Upper lobe of left lung (tissue), 6 donors: ENCODE data around the gene ADH1B. TPM values are rescaled to one million over a fixed set of nuclear protein-coding genes. Genes with fewer than 3 reads are reported as not detected.
A peak's percentile ranks its signal among the peaks of the same experiment; 100 is the strongest.
"Not testable (repeated sequence)": the region's sequence is repeated elsewhere in the genome, so short reads cannot be mapped to it uniquely, and the experiment has no call there.

Experiments
- ATAC-seq, 2 donors: fragments of 200-7000 bp; cut with Tn5 transposase; one replicate each; pipeline ENCODE4 v1.9.1; 2022; ENCODE audit warnings: mild to moderate bottlenecking in 2 of 2, moderate library complexity in 2 of 2; ENCODE audit not compliant: low FRiP score in 2 of 2
- DNase-seq, 2 donors: peaks; one replicate each; pipeline ENCODE4 v3.0.0-alpha.2; 2019 to 2020
- H3K27ac ChIP-seq, 4 donors: fragments of 200-600 bp; sonication (generic); one replicate each; pipeline ENCODE4 v1.5.1; 2016 to 2019
- H3K27me3 ChIP-seq, 4 donors: fragments of 200-600 bp; sonication (generic); one replicate each; pipeline ENCODE4 v1.5.1; 2017 to 2019
- H3K36me3 ChIP-seq, 4 donors: fragments of 200-600 bp; sonication (generic); one replicate each; pipeline ENCODE4 v1.5.1; 2016 to 2019
- H3K4me1 ChIP-seq, 4 donors: fragments of 200-600 bp; sonication (generic); one replicate each; pipeline ENCODE4 v1.5.1; 2018 to 2019
- H3K4me3 ChIP-seq, 4 donors: fragments of 200-600 bp; sonication (generic); one replicate each; pipeline ENCODE4 v1.5.1; 2017 to 2019; ENCODE audit warnings: mild to moderate bottlenecking in 2 of 4, moderate library complexity in 1 of 4
- H3K9me3 ChIP-seq, 4 donors: fragments of 200-600 bp; sonication (generic); one replicate each; pipeline ENCODE4 v1.5.1; 2018 to 2019
- EP300 ChIP-seq, 4 donors: sonication (generic); formaldehyde crosslinking; IDR thresholded peaks; one replicate each; pipeline ENCODE4 v1.5.1; 2017; ENCODE audit warnings: antibody characterized with exemption in 4 of 4, control low read depth in 2 of 4
- POLR2A ChIP-seq, 4 donors: fragments of 450-650 bp; IDR thresholded peaks; one replicate each; pipeline ENCODE4 v1.5.1; 2016 to 2017; ENCODE audit warnings: antibody characterized with exemption in 4 of 4, mild to moderate bottlenecking in 2 of 4
- POLR2AphosphoS5 ChIP-seq, 2 donors: sonication (generic); formaldehyde crosslinking; IDR thresholded peaks; one replicate each; pipeline ENCODE4 v1.5.1; 2017; ENCODE audit warnings: antibody characterized with exemption in 2 of 2
- WGBS, 2 donors: methylation state at CpG; one replicate each; pipeline ENCODE4 v1.1.5; 2017 to 2018; 5-methylcytosine and 5-hydroxymethylcytosine counted together
- total RNA-seq, 6 donors: library from RNA; depleted of rRNA in 4 of 6; stranded (reverse); fragments of >200 nt in 4 of 6; gene quantifications; one replicate each; pipeline versions ENCODE4 v1.1.0 to v1.2.1, GENCODE V29; 2016 to 2021
- TF ChIP-seq, protein P1 (sequence below), 6 experiments: fragments of 450-650 bp in 4 of 6; fragments of 200-600 bp in 2 of 6; sonication (generic) in 2 of 6; IDR thresholded peaks; one replicate each; pipeline ENCODE4 v1.5.1; 2016 to 2019; ENCODE audit warnings: antibody characterized with exemption in 6 of 6
- donor health status: DM: no; HTN: no; CAD: no; lungs with moderate emphysema.
- donor health status: DM: no; HTN: yes; CAD: no; lungs with severe emphysema.

Gene ADH1B
- total RNA-seq: 100 to 1,000 TPM; 126 to 887 (median 394) TPM

DNA sequence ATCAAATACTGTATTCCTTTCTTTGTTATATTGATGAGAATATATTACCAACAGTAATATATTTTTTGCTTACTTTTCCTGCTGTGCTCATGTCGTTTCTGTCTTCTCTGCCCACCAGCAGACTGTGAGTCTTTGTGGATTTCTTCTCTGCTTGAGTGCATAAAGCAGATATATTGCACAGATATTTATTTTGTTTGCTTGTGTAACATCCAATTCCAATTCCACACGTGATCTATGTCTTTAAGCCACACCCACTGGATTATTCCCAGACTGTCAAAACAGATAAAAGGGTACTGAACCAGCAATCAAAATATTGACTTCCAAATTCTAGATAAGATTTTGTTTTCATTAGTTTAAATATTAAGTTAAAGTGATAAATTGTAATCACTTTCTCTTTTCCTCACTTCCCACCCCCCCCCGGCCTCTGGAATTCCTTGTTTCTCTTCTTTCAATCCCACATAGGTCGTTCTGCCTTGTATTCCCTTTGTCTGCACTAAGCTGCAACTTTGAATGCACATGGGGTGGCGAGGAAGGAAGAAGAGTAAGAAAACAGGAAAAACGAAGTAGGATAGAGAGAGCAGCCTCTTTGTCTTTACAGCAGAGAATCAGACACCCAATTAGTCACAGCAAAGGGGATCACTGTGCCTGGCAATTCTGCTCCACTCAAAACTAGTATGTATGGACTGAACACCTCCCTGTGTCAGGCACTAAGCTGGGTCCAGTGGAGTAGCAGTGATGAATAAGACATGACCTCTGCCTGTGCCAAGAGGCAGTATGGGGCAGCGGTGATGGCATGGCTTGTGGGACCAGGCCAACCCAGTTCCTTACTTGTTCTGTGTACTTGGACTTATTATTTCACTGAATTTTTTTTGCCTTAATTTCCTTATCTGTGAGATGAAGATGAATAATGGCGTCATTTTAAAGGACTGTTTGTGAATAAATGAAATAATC is at the start of gene ADH1B:
Gene ADH1B (minus strand): TSS at position 161 of the 951 bp plus-strand sequence. CDS start 70 bp downstream, at position 91.
- H3K27ac ChIP-seq: peak within 1 kb of the TSS in 3 of 4 donors; percentile 36 to 72 (median 37)
- peaks cover 0 to 16% (median 8%) of the 10 kb centered on the region in 4 donors for H3K4me1 ChIP-seq
- TF ChIP-seq, protein P1, sequence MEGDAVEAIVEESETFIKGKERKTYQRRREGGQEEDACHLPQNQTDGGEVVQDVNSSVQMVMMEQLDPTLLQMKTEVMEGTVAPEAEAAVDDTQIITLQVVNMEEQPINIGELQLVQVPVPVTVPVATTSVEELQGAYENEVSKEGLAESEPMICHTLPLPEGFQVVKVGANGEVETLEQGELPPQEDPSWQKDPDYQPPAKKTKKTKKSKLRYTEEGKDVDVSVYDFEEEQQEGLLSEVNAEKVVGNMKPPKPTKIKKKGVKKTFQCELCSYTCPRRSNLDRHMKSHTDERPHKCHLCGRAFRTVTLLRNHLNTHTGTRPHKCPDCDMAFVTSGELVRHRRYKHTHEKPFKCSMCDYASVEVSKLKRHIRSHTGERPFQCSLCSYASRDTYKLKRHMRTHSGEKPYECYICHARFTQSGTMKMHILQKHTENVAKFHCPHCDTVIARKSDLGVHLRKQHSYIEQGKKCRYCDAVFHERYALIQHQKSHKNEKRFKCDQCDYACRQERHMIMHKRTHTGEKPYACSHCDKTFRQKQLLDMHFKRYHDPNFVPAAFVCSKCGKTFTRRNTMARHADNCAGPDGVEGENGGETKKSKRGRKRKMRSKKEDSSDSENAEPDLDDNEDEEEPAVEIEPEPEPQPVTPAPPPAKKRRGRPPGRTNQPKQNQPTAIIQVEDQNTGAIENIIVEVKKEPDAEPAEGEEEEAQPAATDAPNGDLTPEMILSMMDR (IDR thresholded peaks at IDR 0.05): no peak
- peak in 1 of 4 donors; percentile 15 for TF ChIP-seq POLR2A (IDR thresholded peaks at IDR 0.05)
- TF ChIP-seq POLR2AphosphoS5 (IDR thresholded peaks at IDR 0.05): no peak
- no peaks in the 10 kb centered on the region for H3K27me3 ChIP-seq
- H3K9me3 ChIP-seq: no peaks in the 10 kb centered on the region
- WGBS, 2 donors: 38 to 51% methylated on average over 8 of the region's 8 CpGs
- peak within 1 kb of the TSS in 3 of 4 donors; percentile 16 to 37 (median 34) for H3K4me3 ChIP-seq
- DNase-seq (no peak), ATAC-seq (no peak)
- peaks cover 0 to 3% (median 0%) of the 10 kb centered on the region in 4 donors for H3K36me3 ChIP-seq

DNA sequence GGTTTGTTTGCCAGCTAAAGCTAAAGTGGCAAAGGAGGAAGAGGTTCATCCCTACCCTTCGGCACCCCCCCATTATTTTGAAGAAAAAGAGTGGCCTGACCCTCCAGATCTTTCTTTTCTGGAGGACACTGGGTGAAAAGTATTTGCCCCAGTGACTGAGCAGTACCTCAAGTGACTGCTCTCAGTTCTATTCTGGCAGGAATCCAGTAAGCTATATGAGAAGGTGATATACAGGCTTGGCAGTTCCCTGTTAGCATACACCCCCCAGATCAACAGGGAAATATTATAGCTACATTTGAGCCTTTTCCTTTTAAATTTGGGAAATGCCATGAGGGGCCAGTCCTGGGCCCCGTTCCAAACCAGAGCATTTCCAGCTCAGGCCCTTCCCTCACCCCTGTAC is 46.6 kb upstream of the ADH1B start:
- H3K27ac ChIP-seq, H3K36me3 ChIP-seq, H3K27me3 ChIP-seq, H3K4me3 ChIP-seq, H3K9me3 ChIP-seq, H3K4me1 ChIP-seq, ATAC-seq, DNase-seq: not testable (repeated sequence)
- WGBS, 2 donors: 35 to 55% methylated on average over 2 of the region's 2 CpGs

DNA sequence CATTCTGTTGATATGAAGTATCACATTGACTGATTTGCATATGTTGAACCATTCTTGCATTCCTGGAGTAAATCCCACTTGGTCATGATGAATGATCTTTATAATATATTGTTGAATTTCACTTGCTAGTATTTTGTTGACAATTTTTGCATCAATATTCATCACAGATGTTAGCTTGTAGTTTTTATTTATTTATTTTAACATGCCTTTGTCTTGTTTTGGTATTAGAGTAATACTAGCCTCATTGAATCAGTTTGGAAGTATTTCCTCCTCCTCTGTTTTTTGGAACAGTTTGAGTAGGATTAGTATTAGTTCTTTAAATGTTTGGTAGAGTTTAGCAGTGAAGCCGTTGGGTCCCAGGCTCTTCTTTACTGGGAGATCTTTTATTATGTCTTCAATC is 45.3 kb upstream of the ADH1B start:
- Histone ChIP-seq H3K4me3 (no peak overlapping the region), H3K4me1 (no peaks in the 10 kb centered on the region), H3K9me3 (no peaks in the 10 kb centered on the region), H3K27ac (no peak overlapping the region), H3K27me3 (no peaks in the 10 kb centered on the region), H3K36me3 (no peaks in the 10 kb centered on the region)
- no peak for TF ChIP-seq EP300 (IDR thresholded peaks at IDR 0.05)
- 79 to 87% methylated on average over 1 of the region's 1 CpG for WGBS, 2 donors
- ATAC-seq (no peak), DNase-seq (no peak)

DNA sequence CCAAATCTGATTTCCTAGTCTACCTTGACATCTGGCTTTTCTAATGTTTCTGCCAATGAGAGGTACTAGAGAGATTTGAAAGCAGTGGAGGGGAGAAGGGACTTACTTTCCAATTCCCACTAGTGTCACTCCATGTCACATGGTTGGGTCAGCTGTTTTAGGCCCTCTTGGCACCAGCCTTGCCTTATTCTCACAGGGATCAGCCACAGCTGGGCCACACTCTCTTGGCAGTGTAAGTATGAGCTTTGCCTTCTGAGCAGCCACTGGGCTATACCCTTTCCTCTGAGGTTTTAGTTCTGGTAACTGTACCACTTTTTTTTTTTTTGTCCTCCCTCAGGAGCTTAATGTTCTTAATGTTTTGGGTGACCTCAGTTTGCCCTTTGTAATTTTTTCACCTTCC is 41.6 kb upstream of the ADH1B start:
- Histone ChIP-seq H3K36me3 (no peaks in the 10 kb centered on the region), H3K27me3 (no peaks in the 10 kb centered on the region), H3K27ac (peak overlapping the region in 2 of 4 donors; percentile 35 to 40)

DNA sequence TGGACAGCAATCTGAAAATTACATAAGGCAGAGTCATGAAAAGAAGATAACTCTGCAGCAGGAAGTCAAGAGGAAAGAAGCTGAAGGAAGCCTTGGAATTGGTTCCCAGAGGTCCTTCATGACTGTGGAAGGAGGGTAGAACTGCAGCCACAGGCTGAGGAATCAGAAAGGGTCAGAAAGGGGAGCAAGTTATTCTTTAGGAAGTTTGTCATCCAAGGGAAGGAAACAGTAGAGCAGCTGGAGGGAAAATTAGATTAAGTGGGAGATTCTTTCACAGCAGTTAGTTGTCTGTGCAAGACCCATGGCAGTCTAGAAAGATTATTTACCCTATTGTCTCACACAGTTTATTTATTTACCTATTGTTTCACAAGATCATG is 40.7 kb upstream of the ADH1B start:
- TF ChIP-seq POLR2A (IDR thresholded peaks at IDR 0.05): no peak
- no peak for TF ChIP-seq POLR2AphosphoS5 (IDR thresholded peaks at IDR 0.05)
- no peak for TF ChIP-seq EP300 (IDR thresholded peaks at IDR 0.05)
- TF ChIP-seq, protein P1 (IDR thresholded peaks at IDR 0.05): no peak
- H3K27me3 ChIP-seq: no peaks in the 10 kb centered on the region
- H3K4me3 ChIP-seq: no peak overlapping the region
- no peak for DNase-seq
- no peaks in the 10 kb centered on the region for H3K36me3 ChIP-seq
- peaks cover 0 to 9% (median 0%) of the 10 kb centered on the region in 4 donors for H3K9me3 ChIP-seq
- peak overlapping the region in 1 of 4 donors; percentile 49 for H3K27ac ChIP-seq
- ATAC-seq: no peak
- H3K4me1 ChIP-seq: no peaks in the 10 kb centered on the region

More for the DNA sequence above, 41.6 kb upstream of the ADH1B start:
- no peak for DNase-seq
- Histone ChIP-seq H3K9me3 (peaks cover 0 to 9% (median 0%) of the 10 kb centered on the region in 4 donors), H3K4me3 (no peak overlapping the region), H3K4me1 (no peaks in the 10 kb centered on the region)
- TF ChIP-seq, protein P1 (IDR thresholded peaks at IDR 0.05): no peak
- TF ChIP-seq EP300 (IDR thresholded peaks at IDR 0.05) (no peak), POLR2A (IDR thresholded peaks at IDR 0.05) (no peak), POLR2AphosphoS5 (IDR thresholded peaks at IDR 0.05) (no peak)
- no peak for ATAC-seq
